Subcutaneous abdominal adipose tissue (tissue), 5 donors: ENCODE measurements around the gene TBCA.
A peak's percentile ranks its signal among the peaks of the same experiment; 100 is the strongest.

Source experiments
- H3K27ac ChIP-seq: one replicate; pipeline ENCODE4 v1.7.0; 2013; ENCODE audit warnings: low read depth, mild to moderate bottlenecking, inconsistent platforms, low read length, moderate library complexity
- H3K27me3 ChIP-seq, 5 donors: one replicate each; pipeline ENCODE4 v1.7.0; 2013; ENCODE audit warnings: low read length in 5 of 5, inconsistent platforms in 1 of 5; ENCODE audit not compliant: control insufficient read depth in 5 of 5, insufficient read depth in 4 of 5
- H3K36me3 ChIP-seq, 5 donors: one replicate each; pipeline ENCODE4 v1.7.0; 2013; ENCODE audit warnings: low read length in 5 of 5; ENCODE audit not compliant: control insufficient read depth in 5 of 5, insufficient read depth in 5 of 5
- H3K4me1 ChIP-seq, 5 donors: one replicate each; pipeline ENCODE4 v1.7.0; 2013; ENCODE audit warnings: low read length in 5 of 5, mild to moderate bottlenecking in 3 of 5, moderate library complexity in 1 of 5; ENCODE audit not compliant: control insufficient read depth in 5 of 5, insufficient read depth in 5 of 5
- H3K4me3 ChIP-seq, 5 donors: one replicate each; pipeline ENCODE4 v1.7.0; 2013; ENCODE audit warnings: low read length in 5 of 5, low read depth in 1 of 5
- H3K9ac ChIP-seq, 5 donors: one replicate each; pipeline ENCODE4 v1.7.0; 2013; ENCODE audit warnings: low read length in 5 of 5, mild to moderate bottlenecking in 4 of 5, moderate library complexity in 3 of 5
- H3K9me3 ChIP-seq, 5 donors: one replicate each; pipeline ENCODE4 v1.7.0; 2013; ENCODE audit warnings: low read length in 5 of 5; ENCODE audit not compliant: control insufficient read depth in 5 of 5
- donor health status: healthy.
- donor health status: healthy.
- donor health status: healthy.
- donor health status: healthy.
- donor health status: healthy.

Gene TBCA

GRCh38 chr5:77645995-77646639, 130.0 kb downstream of the TBCA start:
- no peaks in the 10 kb centered on the region for H3K9me3 ChIP-seq
- H3K36me3 ChIP-seq: no peaks in the 10 kb centered on the region
- H3K27ac ChIP-seq: no peak overlapping the region
- peak overlapping the region in 1 of 5 donors; percentile 56 for H3K9ac ChIP-seq
- H3K4me3 ChIP-seq: peak overlapping the region in 2 of 5 donors; percentile 53 to 60
- peaks cover 3 to 21% (median 17%) of the 10 kb centered on the region in 5 donors for H3K4me1 ChIP-seq
- H3K27me3 ChIP-seq: peaks cover 35 to 56% (median 39%) of the 10 kb centered on the region in 5 donors

GRCh38 chr5:77645158-77645994, 130.8 kb downstream of the TBCA start:
- H3K27me3 ChIP-seq: peaks cover 42 to 63% (median 46%) of the 10 kb centered on the region in 5 donors
- H3K27ac ChIP-seq: no peak overlapping the region
- no peaks in the 10 kb centered on the region for H3K9me3 ChIP-seq
- peak overlapping the region in 1 of 5 donors; percentile 56 for H3K9ac ChIP-seq
- no peaks in the 10 kb centered on the region for H3K36me3 ChIP-seq
- peaks cover 3 to 27% (median 17%) of the 10 kb centered on the region in 5 donors for H3K4me1 ChIP-seq
- H3K4me3 ChIP-seq: peak overlapping the region; percentile 37 to 66 (median 53)

- Histone ChIP-seq H3K4me1 (peaks cover 3 to 32% (median 20%) of the 10 kb centered on the region in 5 donors), H3K27ac (no peak overlapping the region), H3K9me3 (no peaks in the 10 kb centered on the region), H3K4me3 (peak overlapping the region in 2 of 5 donors; percentile 44), H3K36me3 (no peaks in the 10 kb centered on the region), H3K27me3 (peaks cover 50 to 63% (median 54%) of the 10 kb centered on the region in 5 donors), H3K9ac (no peak overlapping the region)
Observed at GRCh38 chr5:77644371-77645157, 131.6 kb downstream of the TBCA start.

GRCh38 chr5:77643654-77644370, 132.3 kb downstream of the TBCA start:
- peak overlapping the region in 3 of 5 donors; percentile 22 to 30 (median 22) for H3K4me3 ChIP-seq
- H3K36me3 ChIP-seq: no peaks in the 10 kb centered on the region
- H3K27ac ChIP-seq: no peak overlapping the region
- no peaks in the 10 kb centered on the region for H3K9me3 ChIP-seq
- H3K27me3 ChIP-seq: peaks cover 57 to 70% (median 62%) of the 10 kb centered on the region in 5 donors
- no peak overlapping the region for H3K9ac ChIP-seq
- H3K4me1 ChIP-seq: peaks cover 3 to 36% (median 22%) of the 10 kb centered on the region in 5 donors

GRCh38 chr5:77642738-77643653, 133.1 kb downstream of the TBCA start:
- Histone ChIP-seq H3K4me3 (peak overlapping the region in 1 of 5 donors; percentile 30), H3K9ac (no peak overlapping the region), H3K27me3 (peaks cover 64 to 76% (median 70%) of the 10 kb centered on the region in 5 donors), H3K4me1 (peaks cover 3 to 40% (median 27%) of the 10 kb centered on the region in 5 donors), H3K9me3 (no peaks in the 10 kb centered on the region), H3K27ac (no peak overlapping the region), H3K36me3 (no peaks in the 10 kb centered on the region)

- Histone ChIP-seq H3K27ac (no peak overlapping the region), H3K36me3 (no peaks in the 10 kb centered on the region), H3K4me1 (peaks cover 4 to 46% (median 32%) of the 10 kb centered on the region in 5 donors), H3K4me3 (no peak overlapping the region), H3K9me3 (no peaks in the 10 kb centered on the region), H3K9ac (no peak overlapping the region), H3K27me3 (peaks cover 70 to 82% (median 78%) of the 10 kb centered on the region in 5 donors)
Observed at GRCh38 chr5:77641963-77642737, 134.0 kb downstream of the TBCA start.

- peaks cover 4 to 53% (median 35%) of the 10 kb centered on the region in 5 donors for H3K4me1 ChIP-seq
- H3K27ac ChIP-seq: no peak overlapping the region
- H3K9ac ChIP-seq: no peak overlapping the region
- peaks cover 77 to 89% (median 85%) of the 10 kb centered on the region in 5 donors for H3K27me3 ChIP-seq
- H3K36me3 ChIP-seq: no peaks in the 10 kb centered on the region
- no peaks in the 10 kb centered on the region for H3K9me3 ChIP-seq
- no peak overlapping the region for H3K4me3 ChIP-seq
Observed at GRCh38 chr5:77641397-77641943, 134.7 kb downstream of the TBCA start.
